GM23248 (cell line): ENCODE results near the gene BRD4. TPM values are rescaled to one million over a fixed set of nuclear protein-coding genes. Genes with fewer than 3 reads are reported as not detected.

Experiments used
- DNase-seq: peaks from one replicate; pipeline ENCODE4 v3.0.0-alpha.2; 2015
- H2AFZ ChIP-seq: fragments of 200-600 bp; sonication (generic); 2 replicates; pipeline ENCODE4 v1.6.1; 2016; ENCODE audit warnings: antibody characterized with exemption
- H3F3A ChIP-seq: fragments of 200-600 bp; sonication (generic); 2 replicates; pipeline ENCODE4 v1.6.1; 2016; ENCODE audit warnings: mild to moderate bottlenecking, antibody characterized with exemption, mixed run types; ENCODE audit not compliant: insufficient read depth
- H3K27ac ChIP-seq: fragments of 200-600 bp; sonication (generic); 2 replicates; pipeline ENCODE4 v1.5.1; 2016; ENCODE audit warnings: mild to moderate bottlenecking
- H3K27me3 ChIP-seq: fragments of 200-600 bp; sonication (generic); replicated peaks from 2 replicates; pipeline ENCODE4 v1.6.1; 2016; ENCODE audit warnings: mild to moderate bottlenecking; ENCODE audit not compliant: insufficient read depth
- H3K36me3 ChIP-seq: fragments of 200-600 bp; sonication (generic); 2 replicates; pipeline ENCODE4 v1.6.1; 2016; ENCODE audit warnings: low read depth, mild to moderate bottlenecking
- H3K4me1 ChIP-seq: fragments of 200-600 bp; sonication (generic); 2 replicates; pipeline ENCODE4 v1.6.1; 2016; ENCODE audit warnings: mild to moderate bottlenecking; ENCODE audit not compliant: insufficient read depth
- H3K4me2 ChIP-seq: fragments of 200-600 bp; sonication (generic); one replicate; pipeline ENCODE4 v1.6.1; 2016; ENCODE audit warnings: mild to moderate bottlenecking; ENCODE audit not compliant: unreplicated experiment
- H3K4me3 ChIP-seq: fragments of 200-600 bp; sonication (generic); 2 replicates; pipeline ENCODE4 v1.5.1; 2016; ENCODE audit warnings: mild to moderate bottlenecking
- H3K79me2 ChIP-seq: fragments of 200-600 bp; sonication (generic); 2 replicates; pipeline ENCODE4 v1.6.1; 2016; ENCODE audit warnings: mild to moderate bottlenecking; ENCODE audit not compliant: insufficient read depth
- H3K9ac ChIP-seq: fragments of 200-600 bp; sonication (generic); 2 replicates; pipeline ENCODE4 v1.6.1; 2016; ENCODE audit warnings: mild to moderate bottlenecking
- H3K9me2 ChIP-seq: fragments of 200-600 bp; sonication (generic); 2 replicates; pipeline ENCODE4 v1.6.1; 2016; ENCODE audit warnings: mixed run types, mild to moderate bottlenecking, moderate library complexity; ENCODE audit not compliant: insufficient read depth
- H3K9me3 ChIP-seq: fragments of 200-600 bp; sonication (generic); one replicate; pipeline ENCODE4 v1.6.1; 2017; ENCODE audit warnings: low read depth
- H4K20me1 ChIP-seq: fragments of 200-600 bp; sonication (generic); 2 replicates; pipeline ENCODE4 v1.6.0; 2016; ENCODE audit not compliant: insufficient read depth
- EZH2 ChIP-seq: fragments of 200-600 bp; sonication (generic); IDR thresholded peaks from 2 replicates; pipeline ENCODE4 v1.6.1; 2018; ENCODE audit warnings: antibody characterized with exemption, mild to moderate bottlenecking; ENCODE audit not compliant: insufficient read depth, poor library complexity, severe bottlenecking
- EZH2phosphoT487 ChIP-seq: fragments of 200-600 bp; sonication (generic); IDR thresholded peaks from 2 replicates; pipeline ENCODE4 v1.6.1; 2018; ENCODE audit warnings: antibody characterized with exemption, moderate library complexity, mild to moderate bottlenecking, low read depth; ENCODE audit not compliant: insufficient read depth
- WGBS, 2 experiments: methylation state at CpG; one replicate each; pipeline ENCODE4 v1.1.6; 2015 to 2017; ENCODE audit warnings: low lambda C conversion rate in 2 of 2, low coverage in 1 of 2; ENCODE audit errors: missing lambda C conversion rate in 2 of 2; 5-methylcytosine and 5-hydroxymethylcytosine counted together
- in situ Hi-C: fragments of 300-500 bp; cut with MboI; formaldehyde crosslinking; loops from 2 replicates; pipeline ENCODE4 v1.15.0; 2020
- polyA plus RNA-seq: library from polyadenylated mRNA; unstranded; fragments of >200 nt; fragmentation: Nextera tagmentation; extraction: Ambion mirVana; gene quantifications from 2 replicates; pipeline ENCODE4 v1.2.1, GENCODE V29; 2016
- total RNA-seq: library from RNA; depleted of rRNA; stranded (reverse); fragments of >200 nt; shearing (Covaris generic); gene quantifications from 2 replicates; pipeline ENCODE4 v1.2.3, GENCODE V29; 2014

BRD4 gene
- total and polyA plus RNA-seq, 2 experiments from 2014 or later, result 9.0 to 18.6 TPM

DNA sequence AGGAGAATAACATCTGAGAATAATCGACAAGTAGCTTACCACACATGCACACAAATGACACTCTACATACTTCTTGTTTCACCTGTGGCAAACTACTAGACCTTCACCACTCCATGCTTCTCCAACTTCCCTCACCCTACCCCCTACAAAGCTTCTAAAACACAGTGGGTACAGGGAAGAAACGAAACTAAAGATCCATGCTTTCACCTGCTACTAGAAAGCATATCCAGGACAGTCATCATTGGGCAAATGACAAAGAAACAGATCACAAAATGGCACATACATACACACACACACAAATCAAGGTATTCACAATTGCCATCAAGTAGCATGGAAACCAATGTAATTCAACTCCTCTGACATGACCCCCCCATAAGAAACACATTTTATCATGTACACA is 10.6 kb downstream of the BRD4 start:
- H3K4me3 ChIP-seq, result no peak overlapping the region
- no peak for DNase-seq
- peaks cover 89% of the 10 kb centered on the region for H3F3A ChIP-seq
- H3K27ac ChIP-seq, result peak overlapping the region; percentile 78
- no peak overlapping the region for H3K4me2 ChIP-seq
- 12 to 30% methylated on average over 2 of the region's 2 CpGs for WGBS, 2 experiments
- H3K9ac ChIP-seq, result no peak overlapping the region
- in situ Hi-C loops, result no loop called here
- peaks cover 100% of the 10 kb centered on the region for H3K79me2 ChIP-seq
- H2AFZ ChIP-seq, result no peak overlapping the region
- H3K9me2 ChIP-seq, result no peaks in the 10 kb centered on the region
- peaks cover 92% of the 10 kb centered on the region for H3K4me1 ChIP-seq
- no peaks in the 10 kb centered on the region for H3K36me3 ChIP-seq
- H4K20me1 ChIP-seq, result peaks cover 56% of the 10 kb centered on the region
- no peak for TF ChIP-seq EZH2phosphoT487
- TF ChIP-seq EZH2, result no peak
- no peaks in the 10 kb centered on the region for H3K27me3 ChIP-seq
- H3K9me3 ChIP-seq, result no peaks in the 10 kb centered on the region

DNA sequence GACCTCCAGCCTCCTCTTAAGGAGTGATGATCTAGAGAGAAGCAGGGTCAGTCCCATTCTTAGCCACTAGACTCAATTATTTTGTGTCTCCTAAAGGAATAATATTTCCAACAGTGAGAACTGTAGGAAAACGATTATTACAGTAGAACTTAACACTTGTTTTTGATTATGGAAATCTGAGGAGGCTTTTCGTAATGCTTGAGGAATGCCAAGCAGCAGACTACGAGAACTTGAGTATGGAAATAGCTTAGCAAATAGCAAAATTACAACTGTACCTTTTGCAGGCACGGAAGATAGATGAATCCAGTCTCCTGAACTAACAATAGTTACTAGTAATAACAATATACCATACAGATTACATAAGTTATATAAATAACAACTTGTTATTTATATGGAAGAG is 12.2 kb downstream of the BRD4 start:
- Histone ChIP-seq H3K4me1 (peaks cover 84% of the 10 kb centered on the region), H3K36me3 (no peaks in the 10 kb centered on the region), H3K27ac (peak overlapping the region; percentile 78), H3K9me2 (no peaks in the 10 kb centered on the region), H3K27me3 (no peaks in the 10 kb centered on the region), H2AFZ (no peak overlapping the region), H4K20me1 (peaks cover 52% of the 10 kb centered on the region), H3K9me3 (no peaks in the 10 kb centered on the region), H3K4me2 (peak overlapping the region; percentile 65), H3K9ac (peak overlapping the region; percentile 47), H3F3A (peaks cover 76% of the 10 kb centered on the region), H3K79me2 (peaks cover 100% of the 10 kb centered on the region), H3K4me3 (peak overlapping the region; percentile 6; the same call in 1 of the 2 replicates)
- in situ Hi-C loops, result no loop called here
- 1% methylated on average over 4 of the region's 4 CpGs for WGBS, 2 experiments
- DNase-seq, result peak; percentile 87
- no peak for TF ChIP-seq EZH2phosphoT487
- no peak for TF ChIP-seq EZH2

DNA sequence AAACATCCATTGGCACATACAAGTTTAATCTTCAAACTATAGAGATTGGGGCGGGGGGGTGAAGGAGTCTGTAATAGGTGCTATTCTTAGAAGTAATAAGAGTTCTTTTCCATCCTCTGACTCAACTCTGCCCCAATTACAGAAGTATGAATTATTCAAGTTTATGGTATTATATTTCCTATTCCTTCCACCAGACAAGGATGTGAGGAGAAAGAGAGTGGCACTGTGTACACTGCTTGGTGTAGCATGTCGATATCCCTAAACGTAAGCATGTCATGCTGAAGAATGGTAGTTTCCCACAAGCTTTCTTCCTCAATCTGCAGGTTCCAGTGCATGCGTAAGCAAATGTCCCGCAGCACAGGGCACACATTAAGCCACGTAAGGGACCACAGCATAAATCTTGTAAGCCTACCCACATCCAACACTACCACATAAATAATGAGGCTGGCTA is 14.1 kb downstream of the BRD4 start:
- peaks cover 100% of the 10 kb centered on the region for H3K79me2 ChIP-seq
- H3K9me3 ChIP-seq, result no peaks in the 10 kb centered on the region
- no peaks in the 10 kb centered on the region for H3K9me2 ChIP-seq
- H3K4me1 ChIP-seq, result peaks cover 65% of the 10 kb centered on the region
- no peaks in the 10 kb centered on the region for H3K36me3 ChIP-seq
- H2AFZ ChIP-seq, result no peak overlapping the region
- H3K4me3 ChIP-seq, result peak overlapping the region; percentile 30
- WGBS, 2 experiments, result 68% methylated on average over 6 of the region's 6 CpGs
- H3K27ac ChIP-seq, result peak overlapping the region; percentile 78
- H4K20me1 ChIP-seq, result peaks cover 54% of the 10 kb centered on the region
- DNase-seq, result peak; percentile 53
- peak overlapping the region; percentile 67 for H3K4me2 ChIP-seq
- in situ Hi-C loops, result no loop called here
- no peak for TF ChIP-seq EZH2
- H3K9ac ChIP-seq, result no peak overlapping the region
- no peaks in the 10 kb centered on the region for H3K27me3 ChIP-seq
- peaks cover 58% of the 10 kb centered on the region for H3F3A ChIP-seq

DNA sequence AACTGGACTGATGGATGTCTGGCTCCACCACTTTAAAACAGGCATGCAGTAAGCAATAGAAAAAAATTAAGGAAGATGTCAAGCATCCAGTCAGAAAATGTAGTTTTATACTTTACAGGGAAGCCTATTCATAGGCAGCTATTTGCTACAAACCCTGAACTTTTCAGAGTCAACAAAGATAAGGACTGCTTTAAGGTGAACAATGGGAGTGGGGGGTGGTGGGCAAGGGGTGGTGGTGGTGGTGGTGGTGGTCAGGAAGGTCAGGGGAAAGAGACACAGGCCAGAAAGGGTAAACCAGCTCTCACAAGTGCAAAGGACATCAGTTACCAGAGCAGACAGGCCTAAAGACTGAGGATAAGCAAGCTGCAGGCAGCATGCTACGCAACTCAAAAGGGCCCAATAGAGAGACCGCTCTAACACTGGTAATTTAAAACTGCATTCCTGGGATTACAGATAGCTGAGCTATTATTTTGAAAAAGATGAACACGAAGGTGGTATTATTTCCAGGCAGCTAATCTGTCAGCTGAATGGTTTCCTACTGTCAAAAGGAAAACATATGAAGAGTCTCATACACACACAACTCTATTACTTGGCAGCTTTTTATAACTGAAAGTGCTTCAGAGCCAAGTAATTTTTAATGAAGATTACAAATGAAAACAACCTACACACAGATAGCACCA is 14.8 kb downstream of the BRD4 start:
- H3K27ac ChIP-seq, result peak overlapping the region; percentile 78
- DNase-seq, result peak; percentile 39
- peak overlapping the region; percentile 30 for H3K4me3 ChIP-seq
- H3K9ac ChIP-seq, result no peak overlapping the region
- no peaks in the 10 kb centered on the region for H3K27me3 ChIP-seq
- peaks cover 54% of the 10 kb centered on the region for H4K20me1 ChIP-seq
- 60% methylated on average over 3 of the region's 3 CpGs for WGBS, 2 experiments
- in situ Hi-C loops, result no loop called here
- peaks cover 100% of the 10 kb centered on the region for H3K79me2 ChIP-seq
- H3K9me2 ChIP-seq, result no peaks in the 10 kb centered on the region
- H3K4me1 ChIP-seq, result peaks cover 59% of the 10 kb centered on the region
- H3F3A ChIP-seq, result peaks cover 54% of the 10 kb centered on the region
- no peak for TF ChIP-seq EZH2
- TF ChIP-seq EZH2phosphoT487, result no peak
- no peak overlapping the region for H2AFZ ChIP-seq
- no peaks in the 10 kb centered on the region for H3K9me3 ChIP-seq
- H3K36me3 ChIP-seq, result no peaks in the 10 kb centered on the region
- H3K4me2 ChIP-seq, result peak overlapping the region; percentile 67

DNA sequence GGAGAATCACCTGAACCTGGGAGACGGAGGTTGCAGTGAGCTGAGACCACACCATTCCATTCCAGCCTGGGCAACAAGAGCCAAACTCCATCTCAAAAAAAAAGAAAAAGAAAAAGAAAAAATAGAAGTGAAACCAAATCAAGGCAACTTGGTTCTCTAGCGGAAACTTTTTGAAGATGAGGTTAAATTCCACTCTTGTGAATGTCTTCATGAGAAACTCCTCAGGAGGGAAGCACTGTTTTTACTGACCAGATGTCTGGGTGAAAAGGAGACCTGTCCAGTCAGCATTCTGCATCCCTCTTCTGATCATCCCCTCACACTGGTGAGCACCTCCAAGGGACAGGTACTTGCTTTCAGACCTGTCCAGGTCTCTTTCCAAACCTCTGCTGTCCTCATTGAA is 15.8 kb downstream of the BRD4 start:
- Histone ChIP-seq H3K4me3 (no peak overlapping the region), H3K27ac (peak overlapping the region; percentile 78), H3K9ac (no peak overlapping the region), H2AFZ (no peak overlapping the region), H3K27me3 (no peaks in the 10 kb centered on the region), H3K79me2 (peaks cover 100% of the 10 kb centered on the region), H3K36me3 (no peaks in the 10 kb centered on the region), H3K9me2 (no peaks in the 10 kb centered on the region), H4K20me1 (peaks cover 53% of the 10 kb centered on the region), H3K9me3 (no peaks in the 10 kb centered on the region), H3K4me1 (peaks cover 55% of the 10 kb centered on the region), H3K4me2 (peak overlapping the region; percentile 67), H3F3A (peaks cover 46% of the 10 kb centered on the region)
- in situ Hi-C loops, result no loop called here
- DNase-seq, result peak; percentile 61
- WGBS, 2 experiments, result 100% methylated on average over 2 of the region's 2 CpGs
- TF ChIP-seq EZH2phosphoT487 (no peak), EZH2 (no peak)
